ENCODE results near the gene OSM.

OSM gene

GRCh38 chr22:30214703-30215407, 51.8 kb downstream of the OSM start:
- TF ChIP-seq CTCF (IDR thresholded peaks at IDR 0.05), result no peak

GRCh38 chr22:30212996-30213441, 53.6 kb downstream of the OSM start:
- no peak for TF ChIP-seq CTCF (IDR thresholded peaks at IDR 0.05)
